ENCODE measurements around the gene GRIA4. TPM values are rescaled to one million over a fixed set of nuclear protein-coding genes. Genes with fewer than 3 reads are reported as not detected.

The GRIA4 gene
- total RNA-seq, 1 experiment from 2014 or later, result not detected

DNA sequence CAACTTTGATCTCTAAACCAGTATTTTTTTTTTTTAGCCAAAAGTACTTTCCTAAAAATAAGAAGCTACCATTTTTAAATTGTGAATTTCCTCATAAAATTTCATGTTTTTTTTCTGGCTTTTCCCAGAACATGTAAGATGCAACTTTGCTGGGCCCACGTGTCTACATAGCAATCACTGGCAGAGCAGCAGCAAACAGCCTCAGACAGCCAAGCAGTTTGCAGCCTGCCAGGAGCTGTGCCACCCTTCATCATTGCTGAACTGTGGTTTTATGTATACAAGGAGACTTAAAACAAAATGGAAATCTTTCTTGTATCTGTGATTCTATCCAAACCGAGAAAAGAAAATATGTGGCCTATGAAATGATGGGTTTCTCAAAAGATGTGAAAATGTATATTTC lies 110.2 kb downstream of the GRIA4 start:
- H3K36me3 ChIP-seq (ENCODE audit: low read depth), result no peaks in the 10 kb centered on the region
- no peaks in the 10 kb centered on the region for H3K79me2 ChIP-seq (ENCODE audit: low read depth)
- DNase-seq, result no peak
- no peaks in the 10 kb centered on the region for H4K20me1 ChIP-seq (ENCODE audit: insufficient read depth)
- no peak overlapping the region for H3K27ac ChIP-seq
- no peaks in the 10 kb centered on the region for H3K9me3 ChIP-seq (ENCODE audit: insufficient read depth, low read depth)
- H3F3A ChIP-seq (ENCODE audit: insufficient read depth, low read depth), result no peaks in the 10 kb centered on the region
- no peak overlapping the region for H2AFZ ChIP-seq
- CTCF ChIA-PET, result no interaction called here
- no TSS peak for BruUV-seq (replicated peaks)
- intact Hi-C loops (cut with micrococcal nuclease; ENCODE audit: unreplicated experiment), result no loop called here
- H3K27me3 ChIP-seq (ENCODE audit: insufficient read depth, low read depth), result no peaks in the 10 kb centered on the region
- no peak overlapping the region for H3K4me2 ChIP-seq
- no peaks in the 10 kb centered on the region for H3K9me2 ChIP-seq (ENCODE audit: insufficient read depth)
- TF ChIP-seq, protein P1, sequence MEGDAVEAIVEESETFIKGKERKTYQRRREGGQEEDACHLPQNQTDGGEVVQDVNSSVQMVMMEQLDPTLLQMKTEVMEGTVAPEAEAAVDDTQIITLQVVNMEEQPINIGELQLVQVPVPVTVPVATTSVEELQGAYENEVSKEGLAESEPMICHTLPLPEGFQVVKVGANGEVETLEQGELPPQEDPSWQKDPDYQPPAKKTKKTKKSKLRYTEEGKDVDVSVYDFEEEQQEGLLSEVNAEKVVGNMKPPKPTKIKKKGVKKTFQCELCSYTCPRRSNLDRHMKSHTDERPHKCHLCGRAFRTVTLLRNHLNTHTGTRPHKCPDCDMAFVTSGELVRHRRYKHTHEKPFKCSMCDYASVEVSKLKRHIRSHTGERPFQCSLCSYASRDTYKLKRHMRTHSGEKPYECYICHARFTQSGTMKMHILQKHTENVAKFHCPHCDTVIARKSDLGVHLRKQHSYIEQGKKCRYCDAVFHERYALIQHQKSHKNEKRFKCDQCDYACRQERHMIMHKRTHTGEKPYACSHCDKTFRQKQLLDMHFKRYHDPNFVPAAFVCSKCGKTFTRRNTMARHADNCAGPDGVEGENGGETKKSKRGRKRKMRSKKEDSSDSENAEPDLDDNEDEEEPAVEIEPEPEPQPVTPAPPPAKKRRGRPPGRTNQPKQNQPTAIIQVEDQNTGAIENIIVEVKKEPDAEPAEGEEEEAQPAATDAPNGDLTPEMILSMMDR (conservative IDR thresholded peaks at IDR 0.05), result no peak
- TF ChIP-seq EZH2 (IDR thresholded peaks at IDR 0.05; ENCODE audit: low read depth), result no peak
- no peak overlapping the region for H3K4me3 ChIP-seq
- POLR2A ChIA-PET (ENCODE audit: unreplicated experiment), result no interaction called here
- no peaks in the 10 kb centered on the region for H3K4me1 ChIP-seq (replicated peaks; ENCODE audit: insufficient read depth)

DNA sequence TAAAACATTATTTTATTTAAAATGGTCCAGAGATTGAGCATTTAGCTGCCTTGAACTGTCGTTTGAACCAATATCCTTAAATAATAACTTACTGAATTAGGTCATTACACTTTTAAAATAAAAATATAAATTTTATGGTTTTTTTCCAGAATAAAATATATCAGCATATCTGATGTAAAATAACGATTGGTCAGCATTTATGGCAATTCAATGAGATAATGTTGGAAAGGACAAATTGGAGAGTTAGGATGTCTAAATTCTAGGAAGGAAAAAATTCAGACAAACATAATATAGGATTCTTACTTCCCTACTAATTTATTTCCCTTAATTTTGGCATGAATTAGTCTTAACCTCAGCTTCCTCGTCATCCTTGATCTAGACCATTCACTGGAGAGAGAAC lies 113.4 kb downstream of the GRIA4 start:
- H3K36me3 ChIP-seq (ENCODE audit: low read depth), result no peaks in the 10 kb centered on the region
- H3K27ac ChIP-seq, result no peak overlapping the region
- POLR2A ChIA-PET (ENCODE audit: unreplicated experiment), result no interaction called here
- CTCF ChIA-PET, result no interaction called here
- no TSS peak for BruUV-seq (replicated peaks)
- no peaks in the 10 kb centered on the region for H3F3A ChIP-seq (ENCODE audit: insufficient read depth, low read depth)
- H3K9me2 ChIP-seq (ENCODE audit: insufficient read depth), result no peaks in the 10 kb centered on the region
- no peak for DNase-seq
- no peaks in the 10 kb centered on the region for H3K9me3 ChIP-seq (ENCODE audit: insufficient read depth, low read depth)
- intact Hi-C loops (cut with micrococcal nuclease; ENCODE audit: unreplicated experiment), result no loop called here
- no peak overlapping the region for H2AFZ ChIP-seq
- TF ChIP-seq EZH2 (IDR thresholded peaks at IDR 0.05; ENCODE audit: low read depth), result no peak
- TF ChIP-seq, protein P1 (conservative IDR thresholded peaks at IDR 0.05), result no peak
- no peak overlapping the region for H3K4me3 ChIP-seq
- H3K4me2 ChIP-seq, result no peak overlapping the region
- H4K20me1 ChIP-seq (ENCODE audit: insufficient read depth), result no peaks in the 10 kb centered on the region
- H3K79me2 ChIP-seq (ENCODE audit: low read depth), result no peaks in the 10 kb centered on the region
- H3K4me1 ChIP-seq (replicated peaks; ENCODE audit: insufficient read depth), result no peaks in the 10 kb centered on the region
- no peaks in the 10 kb centered on the region for H3K27me3 ChIP-seq (ENCODE audit: insufficient read depth, low read depth)

DNA sequence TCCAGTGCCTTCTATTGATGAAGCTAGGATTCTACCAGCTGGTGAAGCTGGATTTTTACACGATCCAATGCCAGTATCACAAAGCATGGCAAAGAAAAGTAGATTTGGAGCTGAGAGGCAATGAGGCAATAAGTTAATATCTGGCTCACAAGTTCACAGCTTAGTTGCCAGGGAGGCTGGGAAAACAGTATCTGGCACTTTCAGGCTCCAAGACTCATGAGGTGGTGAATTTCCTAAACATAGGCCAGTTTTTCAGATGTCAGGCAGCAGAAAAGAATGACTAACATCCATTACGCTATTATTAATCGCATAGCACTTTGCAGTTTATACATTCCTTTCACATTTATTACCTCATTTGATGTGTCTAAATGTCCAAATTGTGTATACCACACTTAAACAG lies 122.7 kb downstream of the GRIA4 start:
- H3K27me3 ChIP-seq (ENCODE audit: insufficient read depth, low read depth), result no peaks in the 10 kb centered on the region
- H3K79me2 ChIP-seq (ENCODE audit: low read depth), result no peaks in the 10 kb centered on the region
- no peak overlapping the region for H3K4me2 ChIP-seq
- ChIA-PET CTCF (no interaction called here), POLR2A (ENCODE audit: unreplicated experiment) (no interaction called here)
- no peak overlapping the region for H3K27ac ChIP-seq
- no peaks in the 10 kb centered on the region for H3F3A ChIP-seq (ENCODE audit: insufficient read depth, low read depth)
- intact Hi-C loops (cut with micrococcal nuclease; ENCODE audit: unreplicated experiment), result no loop called here
- BruUV-seq (replicated peaks), result no TSS peak
- H3K9me3 ChIP-seq (ENCODE audit: insufficient read depth, low read depth), result no peaks in the 10 kb centered on the region
- H3K4me1 ChIP-seq (replicated peaks; ENCODE audit: insufficient read depth), result no peaks in the 10 kb centered on the region
- DNase-seq, result no peak
- H3K9me2 ChIP-seq (ENCODE audit: insufficient read depth), result no peaks in the 10 kb centered on the region
- H3K36me3 ChIP-seq (ENCODE audit: low read depth), result no peaks in the 10 kb centered on the region
- TF ChIP-seq, protein P1 (conservative IDR thresholded peaks at IDR 0.05), result no peak
- TF ChIP-seq EZH2 (IDR thresholded peaks at IDR 0.05; ENCODE audit: low read depth), result no peak
- H3K4me3 ChIP-seq, result no peak overlapping the region
- no peak overlapping the region for H2AFZ ChIP-seq
- no peaks in the 10 kb centered on the region for H4K20me1 ChIP-seq (ENCODE audit: insufficient read depth)
